Measurements from ENCODE around the gene DNAJC24. TPM values are rescaled to one million over a fixed set of nuclear protein-coding genes. Genes with fewer than 3 reads are reported as not detected.
A peak's percentile ranks its signal among the peaks of the same experiment; 100 is the strongest.

DNAJC24 gene
- total RNA-seq, 1 experiment from 2014 or later: 19.0 TPM

DNA sequence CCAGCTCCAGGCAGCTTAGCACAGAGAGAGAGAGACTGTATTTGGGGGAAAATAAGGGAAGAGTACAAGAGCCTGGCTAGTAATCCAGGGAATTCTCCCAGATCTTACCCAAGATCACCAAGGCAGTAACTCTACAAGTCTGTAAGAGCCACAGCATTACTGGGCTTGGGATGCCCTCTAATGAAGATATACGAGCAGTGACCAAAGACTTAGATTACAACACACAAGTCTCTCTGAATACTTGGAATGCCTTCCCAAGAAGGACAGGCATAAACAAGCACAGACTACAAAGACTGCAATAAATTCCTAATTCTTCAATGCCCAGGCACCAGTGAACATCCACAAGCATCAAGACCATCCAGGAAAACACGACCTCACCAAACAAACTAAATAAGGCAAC lies 17.7 kb downstream of the DNAJC24 start:
- H3K27ac Mint-ChIP-seq (ENCODE audit: low read depth, unreplicated experiment): no peak overlapping the region
- intact Hi-C loops (cut with micrococcal nuclease): no loop called here
- no peaks in the 10 kb centered on the region for H3K4me1 Mint-ChIP-seq (ENCODE audit: insufficient read depth, unreplicated experiment)
- CTCF ChIA-PET: interaction anchor here (0.6 to 1.5 kb wide), 6 partner anchors 10 to 665 kb away, joined by 3 to 10 read pairs (median 4); no protein-coding TSS in a partner anchor
- BruUV-seq (replicated peaks): no TSS peak
- POLR2A ChIA-PET: interaction anchor here (0.9 kb wide), 1 partner anchor 9 kb away, joined by 3 read pairs; no protein-coding TSS in a partner anchor
- H3K9me3 Mint-ChIP-seq (ENCODE audit: unreplicated experiment): peaks cover 14% of the 10 kb centered on the region
- no peak overlapping the region for H3K4me3 Mint-ChIP-seq (ENCODE audit: unreplicated experiment)
- TF ChIP-seq, protein P1, sequence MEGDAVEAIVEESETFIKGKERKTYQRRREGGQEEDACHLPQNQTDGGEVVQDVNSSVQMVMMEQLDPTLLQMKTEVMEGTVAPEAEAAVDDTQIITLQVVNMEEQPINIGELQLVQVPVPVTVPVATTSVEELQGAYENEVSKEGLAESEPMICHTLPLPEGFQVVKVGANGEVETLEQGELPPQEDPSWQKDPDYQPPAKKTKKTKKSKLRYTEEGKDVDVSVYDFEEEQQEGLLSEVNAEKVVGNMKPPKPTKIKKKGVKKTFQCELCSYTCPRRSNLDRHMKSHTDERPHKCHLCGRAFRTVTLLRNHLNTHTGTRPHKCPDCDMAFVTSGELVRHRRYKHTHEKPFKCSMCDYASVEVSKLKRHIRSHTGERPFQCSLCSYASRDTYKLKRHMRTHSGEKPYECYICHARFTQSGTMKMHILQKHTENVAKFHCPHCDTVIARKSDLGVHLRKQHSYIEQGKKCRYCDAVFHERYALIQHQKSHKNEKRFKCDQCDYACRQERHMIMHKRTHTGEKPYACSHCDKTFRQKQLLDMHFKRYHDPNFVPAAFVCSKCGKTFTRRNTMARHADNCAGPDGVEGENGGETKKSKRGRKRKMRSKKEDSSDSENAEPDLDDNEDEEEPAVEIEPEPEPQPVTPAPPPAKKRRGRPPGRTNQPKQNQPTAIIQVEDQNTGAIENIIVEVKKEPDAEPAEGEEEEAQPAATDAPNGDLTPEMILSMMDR (IDR thresholded peaks at IDR 0.05; ENCODE audit: unreplicated experiment): no peak
- H3K27me3 Mint-ChIP-seq (ENCODE audit: insufficient read depth, unreplicated experiment): no peaks in the 10 kb centered on the region
- DNase-seq (ENCODE audit: unreplicated experiment): no peak
- no peaks in the 10 kb centered on the region for H3K36me3 Mint-ChIP-seq (ENCODE audit: insufficient read depth, unreplicated experiment)

DNA sequence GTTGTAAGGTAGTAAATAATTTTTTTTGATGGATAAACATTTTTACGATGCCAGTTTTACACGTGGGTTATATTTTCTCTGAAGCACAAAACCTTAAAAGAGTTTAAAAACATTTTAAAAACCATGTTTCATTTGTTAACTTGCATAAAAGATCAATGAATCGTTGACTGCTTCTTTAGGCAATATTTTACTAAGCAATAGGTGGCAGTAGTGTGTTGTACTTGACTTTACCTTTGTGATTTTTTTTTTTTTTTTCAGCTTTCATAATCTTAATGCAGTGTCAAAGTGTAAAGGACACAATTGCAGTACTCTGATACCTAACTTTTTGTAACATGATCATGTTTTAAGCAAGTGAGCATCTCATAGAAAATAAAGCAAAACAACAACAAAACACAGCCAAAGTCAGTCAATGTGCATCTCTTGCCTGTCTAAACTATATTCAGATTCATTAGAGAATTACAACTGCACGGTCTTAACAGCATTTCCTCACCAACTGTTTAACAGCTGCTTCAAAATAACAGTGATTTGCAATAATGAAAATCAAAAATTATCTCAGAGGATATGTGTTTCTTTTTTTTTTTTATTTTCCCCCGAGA lies 27.7 kb downstream of the DNAJC24 start:
- no peak overlapping the region for H3K4me3 Mint-ChIP-seq (ENCODE audit: unreplicated experiment)
- POLR2A ChIA-PET: interaction anchor here (1.0 kb wide), 1 partner anchor 26 kb away, joined by 3 read pairs; no protein-coding TSS in a partner anchor
- H3K36me3 Mint-ChIP-seq (ENCODE audit: insufficient read depth, unreplicated experiment): no peaks in the 10 kb centered on the region
- no peaks in the 10 kb centered on the region for H3K27me3 Mint-ChIP-seq (ENCODE audit: insufficient read depth, unreplicated experiment)
- DNase-seq (ENCODE audit: unreplicated experiment): peak; percentile 31
- no peak overlapping the region for H3K27ac Mint-ChIP-seq (ENCODE audit: low read depth, unreplicated experiment)
- TF ChIP-seq, protein P1 (IDR thresholded peaks at IDR 0.05; ENCODE audit: unreplicated experiment): peak; percentile 54
- CTCF ChIA-PET: interaction anchor here (0.6 to 3.1 kb wide), 21 partner anchors 10 to 779 kb away, joined by 3 to 24 read pairs (median 3); partner anchors contain the start of genes DCDC1 and DNAJC24
- peaks cover 8% of the 10 kb centered on the region for H3K9me3 Mint-ChIP-seq (ENCODE audit: unreplicated experiment)
- intact Hi-C loops (cut with micrococcal nuclease): loop anchor here (1.0 to 2.0 kb wide), 4 partner anchors 244 to 775 kb away; no protein-coding TSS in a partner anchor
- no TSS peak for BruUV-seq (replicated peaks)
- H3K4me1 Mint-ChIP-seq (ENCODE audit: insufficient read depth, unreplicated experiment): no peaks in the 10 kb centered on the region

DNA sequence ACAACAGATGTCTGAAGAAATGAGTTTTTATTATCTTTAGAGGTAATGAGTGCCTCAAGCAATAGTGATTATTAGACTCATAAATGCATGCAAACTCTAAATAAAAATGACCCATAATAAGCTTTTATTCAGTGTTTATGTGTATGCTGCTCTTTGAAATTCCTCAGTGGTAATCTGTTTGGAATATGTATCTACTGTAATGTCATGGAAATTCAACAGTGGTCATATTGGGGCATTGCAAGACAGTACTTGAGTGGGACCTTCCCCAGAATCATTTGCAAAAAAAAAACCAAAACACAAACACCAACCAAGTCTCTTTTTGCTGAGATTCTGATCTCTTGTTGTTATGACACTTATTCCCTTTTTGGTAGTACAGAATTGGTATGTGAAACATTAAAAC lies 35.0 kb downstream of the DNAJC24 start:
- Mint-ChIP-seq H3K4me1 (ENCODE audit: insufficient read depth, unreplicated experiment) (no peaks in the 10 kb centered on the region), H3K27me3 (ENCODE audit: insufficient read depth, unreplicated experiment) (no peaks in the 10 kb centered on the region), H3K4me3 (ENCODE audit: unreplicated experiment) (no peak overlapping the region), H3K27ac (ENCODE audit: low read depth, unreplicated experiment) (no peak overlapping the region), H3K9me3 (ENCODE audit: unreplicated experiment) (peaks cover 8% of the 10 kb centered on the region), H3K36me3 (ENCODE audit: insufficient read depth, unreplicated experiment) (peaks cover 4% of the 10 kb centered on the region)
- no TSS peak for BruUV-seq (replicated peaks)
- ChIA-PET POLR2A (no interaction called here), CTCF (interaction anchor here (0.6 to 2.8 kb wide), 4 partner anchors 13 to 771 kb away, joined by 3 to 6 read pairs (median 4); no protein-coding TSS in a partner anchor)
- intact Hi-C loops (cut with micrococcal nuclease): no loop called here
- TF ChIP-seq, protein P1 (IDR thresholded peaks at IDR 0.05; ENCODE audit: unreplicated experiment): no peak
- DNase-seq (ENCODE audit: unreplicated experiment): no peak

DNA sequence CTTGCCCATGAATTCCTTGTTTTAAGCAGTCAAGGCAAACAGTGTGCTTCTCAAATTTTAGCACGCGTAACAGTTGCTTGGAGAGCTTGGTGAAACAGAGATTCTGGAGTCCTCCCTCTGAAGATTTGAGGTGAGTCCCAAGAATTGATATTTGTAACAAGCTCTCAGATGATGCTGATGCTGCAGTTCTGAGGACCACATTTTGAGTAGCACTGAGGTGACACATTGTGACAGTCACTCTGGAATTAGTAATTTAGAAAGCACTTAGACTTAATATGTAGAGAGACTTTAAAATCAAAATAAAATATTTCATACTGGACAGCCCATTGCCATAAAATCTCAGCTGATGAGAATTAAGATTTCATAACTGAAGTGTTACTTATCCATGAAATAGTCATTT lies 38.5 kb downstream of the DNAJC24 start:
- TF ChIP-seq, protein P1 (IDR thresholded peaks at IDR 0.05; ENCODE audit: unreplicated experiment): no peak
- Mint-ChIP-seq H3K36me3 (ENCODE audit: insufficient read depth, unreplicated experiment) (peaks cover 4% of the 10 kb centered on the region), H3K4me1 (ENCODE audit: insufficient read depth, unreplicated experiment) (no peaks in the 10 kb centered on the region), H3K27ac (ENCODE audit: low read depth, unreplicated experiment) (no peak overlapping the region), H3K9me3 (ENCODE audit: unreplicated experiment) (no peaks in the 10 kb centered on the region), H3K27me3 (ENCODE audit: insufficient read depth, unreplicated experiment) (no peaks in the 10 kb centered on the region), H3K4me3 (ENCODE audit: unreplicated experiment) (no peak overlapping the region)
- DNase-seq (ENCODE audit: unreplicated experiment): no peak
- intact Hi-C loops (cut with micrococcal nuclease): no loop called here
- BruUV-seq (replicated peaks): no TSS peak
- ChIA-PET POLR2A (interaction anchor here (2.2 kb wide), 1 partner anchor 9 kb away, joined by 5 read pairs; no protein-coding TSS in a partner anchor), CTCF (interaction anchor here (0.7 to 2.0 kb wide), 4 partner anchors 10 to 644 kb away, joined by 3 to 9 read pairs (median 4); no protein-coding TSS in a partner anchor)
